GM03348 (cell line): Measurements from ENCODE around the gene FHL1.
A peak's percentile ranks its signal among the peaks of the same experiment; 100 is the strongest.

Experiments used
- DNase-seq: peaks from one replicate; pipeline ENCODE4 v3.0.0; 2012; ENCODE audit warnings: low spot score

The FHL1 gene

GRCh38 chrX:136185401-136186022 lies 38.2 kb downstream of the FHL1 start:
- peak; percentile 24 for DNase-seq

GRCh38 chrX:136186023-136186413 lies 38.7 kb downstream of the FHL1 start:
- no peak for DNase-seq

- no peak for DNase-seq
Measured at GRCh38 chrX:136189222-136189621, 41.9 kb downstream of the FHL1 start.

GRCh38 chrX:136190038-136190713 lies 42.8 kb downstream of the FHL1 start:
- no peak for DNase-seq

- no peak for DNase-seq
Measured at GRCh38 chrX:136191171-136191570, 43.8 kb downstream of the FHL1 start.

- no peak for DNase-seq
Measured at GRCh38 chrX:136192135-136192534, 44.8 kb downstream of the FHL1 start.

- peak; percentile 22 for DNase-seq
Measured at GRCh38 chrX:136192839-136193414, 45.6 kb downstream of the FHL1 start.

GRCh38 chrX:136193771-136194170 lies 46.4 kb downstream of the FHL1 start:
- no peak for DNase-seq

GRCh38 chrX:136194536-136194935 lies 47.2 kb downstream of the FHL1 start:
- DNase-seq: no peak

GRCh38 chrX:136195247-136195646 lies 47.9 kb downstream of the FHL1 start:
- DNase-seq: no peak

GRCh38 chrX:136196691-136197155 lies 49.4 kb downstream of the FHL1 start:
- DNase-seq: no peak

GRCh38 chrX:136198010-136198409 lies 50.7 kb downstream of the FHL1 start:
- no peak for DNase-seq

GRCh38 chrX:136198678-136199243 lies 51.4 kb downstream of the FHL1 start:
- DNase-seq: no peak

GRCh38 chrX:136199365-136199764 lies 52.0 kb downstream of the FHL1 start:
- DNase-seq: no peak

GRCh38 chrX:136200466-136200865 lies 53.1 kb downstream of the FHL1 start:
- peak; percentile 12 for DNase-seq

GRCh38 chrX:136201601-136202000 lies 54.3 kb downstream of the FHL1 start:
- no peak for DNase-seq

- peak; percentile 26 for DNase-seq
Measured at GRCh38 chrX:136202889-136203288, 55.6 kb downstream of the FHL1 start.

GRCh38 chrX:136203438-136203837 lies 56.1 kb downstream of the FHL1 start:
- no peak for DNase-seq

GRCh38 chrX:136203951-136204350 lies 56.6 kb downstream of the FHL1 start:
- no peak for DNase-seq

- peak; percentile 25 for DNase-seq
Measured at GRCh38 chrX:136204571-136204970, 57.2 kb downstream of the FHL1 start.

GRCh38 chrX:136205882-136206380 lies 58.6 kb downstream of the FHL1 start:
- no peak for DNase-seq

GRCh38 chrX:136206916-136207315 lies 59.6 kb downstream of the FHL1 start:
- no peak for DNase-seq

GRCh38 chrX:136207546-136207945 lies 60.2 kb downstream of the FHL1 start:
- DNase-seq: no peak
